GM18508 (cell line): ENCODE measurements around the gene SMIM24.
"Not testable (repeated sequence)": the region's sequence is repeated elsewhere in the genome, so short reads cannot be mapped to it uniquely, and the experiment has no call there.

Source experiments
- ATAC-seq: cut with Tn5 transposase; IDR thresholded peaks from one replicate; pipeline ENCODE4 v1.9.1; 2021; ENCODE audit warnings: moderate number of reproducible peaks; ENCODE audit not compliant: insufficient read depth, unreplicated experiment

SMIM24 gene

GRCh38 chr19:3480383-3481091, at the start of gene SMIM24:
Gene SMIM24, minus strand, starts transcription at chr19:3480525. Its CDS starts 62 bp downstream, at chr19:3480463.
- ATAC-seq: no peak

- not testable (repeated sequence) for ATAC-seq
Observed at GRCh38 chr19:3529299-3529698, 49.0 kb upstream of the SMIM24 start.

GRCh38 chr19:3528539-3529211, 48.4 kb upstream of the SMIM24 start:
- no peak for ATAC-seq

- ATAC-seq: no peak
Observed at GRCh38 chr19:3528080-3528479, 47.8 kb upstream of the SMIM24 start.

- ATAC-seq: no peak
Observed at GRCh38 chr19:3527238-3527910, 47.0 kb upstream of the SMIM24 start.

DNA sequence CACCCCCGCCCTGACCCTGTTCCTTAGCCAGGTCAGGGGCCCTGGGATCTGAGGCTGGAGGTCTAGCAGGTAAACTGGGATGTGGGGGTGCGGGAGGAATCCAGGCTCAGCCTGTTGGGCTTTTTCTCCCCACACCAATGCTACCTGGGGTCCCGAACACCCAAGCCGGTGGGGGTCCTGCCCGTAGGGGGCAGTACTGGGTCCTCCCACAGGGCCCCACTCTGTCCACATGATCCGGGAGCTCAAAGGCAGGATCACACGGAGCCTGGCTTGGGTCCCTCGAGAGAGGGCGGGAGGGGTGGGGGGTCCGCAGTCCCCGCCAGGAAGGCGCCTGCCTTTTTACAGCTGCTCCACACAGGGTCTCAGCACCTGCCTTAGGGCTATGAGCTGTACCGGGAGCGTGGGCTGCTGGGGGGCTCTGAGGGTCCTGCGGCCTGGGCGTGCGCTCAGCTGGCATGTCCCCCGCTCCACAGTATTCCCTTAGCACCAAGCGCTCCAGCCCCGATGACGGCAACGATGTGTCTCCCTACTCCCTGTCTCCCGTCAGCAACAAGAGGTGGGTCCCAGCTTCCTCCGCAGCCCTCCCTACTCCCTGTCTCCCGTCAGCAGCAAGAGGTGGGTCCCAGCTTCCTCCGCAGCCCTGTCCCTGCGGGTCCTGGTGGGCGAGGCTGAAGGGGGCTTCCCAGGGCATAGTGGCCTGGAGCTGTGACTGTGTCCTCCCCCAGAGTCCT, 46.3 kb upstream of the SMIM24 start:
- no peak for ATAC-seq

GRCh38 chr19:3524904-3525451, 44.7 kb upstream of the SMIM24 start:
- ATAC-seq: no peak

DNA sequence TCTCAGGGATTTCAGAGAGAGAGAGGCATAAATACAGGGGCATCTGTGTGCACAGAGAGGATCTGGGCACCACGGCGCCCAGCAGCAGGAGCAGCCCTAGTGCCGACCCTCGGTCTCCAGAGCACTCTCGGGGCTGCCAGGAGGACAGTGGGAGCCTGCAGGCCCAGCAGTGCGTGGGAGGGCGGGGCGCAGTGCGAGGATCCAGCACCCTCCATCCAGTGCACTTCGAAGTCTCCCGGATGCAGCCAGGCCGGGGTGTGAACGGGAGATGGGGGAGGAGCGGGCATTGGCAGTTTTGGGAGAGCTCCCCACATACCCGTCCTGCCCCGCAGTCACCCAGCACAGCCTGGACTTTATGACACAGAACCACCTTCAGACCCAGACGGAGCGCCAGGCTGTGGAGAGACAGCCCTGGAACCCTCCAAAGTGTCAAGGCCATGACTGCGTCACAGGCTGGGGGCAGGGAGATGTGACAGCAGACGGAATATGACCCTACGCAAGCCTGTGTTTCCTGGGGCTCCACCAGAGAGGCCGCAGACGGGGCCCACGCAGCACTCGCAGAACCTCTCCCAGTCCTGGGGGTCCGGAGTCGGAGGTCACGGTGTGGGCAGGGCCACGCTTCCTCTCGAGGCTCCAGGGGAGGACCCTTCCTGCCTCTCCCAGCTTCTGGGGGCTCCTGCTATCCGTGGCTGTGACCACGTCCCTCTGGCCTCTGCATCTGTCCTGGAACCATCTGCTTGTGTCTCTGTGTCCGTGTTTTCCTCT, 43.9 kb upstream of the SMIM24 start:
- ATAC-seq: no peak

- ATAC-seq: no peak
Observed at GRCh38 chr19:3523361-3524077, 43.2 kb upstream of the SMIM24 start.

GRCh38 chr19:3522421-3523360, 42.4 kb upstream of the SMIM24 start:
- no peak for ATAC-seq

DNA sequence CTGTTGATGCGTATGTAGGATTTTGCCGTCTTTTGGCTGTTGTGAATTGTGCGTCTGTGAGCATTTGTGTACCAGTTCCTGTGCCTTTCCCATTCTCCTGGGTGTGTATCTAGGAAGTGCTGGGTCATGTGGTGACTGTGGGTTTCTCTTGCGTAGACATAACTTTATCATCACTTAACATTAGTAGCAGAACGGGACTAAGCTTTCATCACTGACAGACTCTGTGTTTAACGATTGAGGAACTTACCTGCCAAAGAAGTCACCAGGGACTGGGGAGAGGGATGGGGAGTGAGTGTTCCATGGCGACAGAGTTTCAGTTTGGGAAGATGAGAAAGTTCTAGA, 40.8 kb upstream of the SMIM24 start:
- ATAC-seq: no peak

GRCh38 chr19:3520166-3521103, 40.1 kb upstream of the SMIM24 start:
- no peak for ATAC-seq

- ATAC-seq: no peak
Observed at GRCh38 chr19:3519126-3519525, 38.8 kb upstream of the SMIM24 start.

DNA sequence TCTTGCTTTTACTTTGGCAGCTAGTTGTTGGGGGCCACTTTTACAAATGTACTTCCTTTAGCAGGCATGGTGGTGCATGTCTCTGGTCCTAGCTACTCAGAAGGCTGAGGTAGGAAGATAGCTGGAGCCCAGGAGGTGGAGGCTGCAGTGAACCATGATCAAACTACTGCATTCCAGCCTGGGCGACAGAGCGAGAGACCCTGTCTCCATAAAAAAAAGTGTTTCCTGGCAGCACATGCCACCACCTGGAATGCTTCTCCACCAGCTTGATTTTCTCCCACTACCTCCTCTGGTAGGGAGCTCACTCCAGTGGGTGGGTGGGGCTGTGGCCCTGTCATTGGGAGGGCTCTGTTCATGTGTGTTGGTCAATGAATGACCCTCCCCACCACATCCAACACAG, 38.3 kb upstream of the SMIM24 start:
- no peak for ATAC-seq

GRCh38 chr19:3518255-3518654, 37.9 kb upstream of the SMIM24 start:
- no peak for ATAC-seq

- no peak for ATAC-seq
Observed at GRCh38 chr19:3517638-3518037, 37.3 kb upstream of the SMIM24 start.

DNA sequence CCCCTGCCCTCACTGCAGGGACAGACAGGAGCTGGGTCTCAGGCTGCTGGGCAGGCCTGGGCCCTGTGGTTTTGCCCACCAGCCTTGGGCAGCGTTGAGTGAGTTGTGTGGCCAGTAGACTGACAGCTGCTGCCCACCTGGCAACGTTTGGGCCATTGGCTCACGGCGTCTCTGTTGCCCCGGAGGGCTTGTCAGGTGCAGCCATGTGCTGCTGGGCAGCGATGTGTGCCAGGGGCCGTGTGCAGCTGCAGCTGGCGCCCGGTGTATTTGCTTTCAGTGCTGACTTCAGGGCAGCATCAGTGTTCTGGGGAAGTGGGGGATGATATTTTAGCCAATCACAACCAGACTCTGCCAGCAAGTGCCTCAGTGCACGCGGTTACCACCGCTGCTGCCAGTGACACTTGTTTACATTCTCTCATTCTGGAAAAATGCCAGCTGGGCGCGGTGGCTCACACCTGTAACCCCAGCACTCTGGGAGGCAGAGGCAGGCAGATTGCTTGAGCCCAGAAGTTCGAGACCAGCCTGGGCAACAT, 36.4 kb upstream of the SMIM24 start:
- ATAC-seq: no peak
